GM18867 (cell line): ENCODE results near the gene RFTN1.
"Not testable (repeated sequence)": the region's sequence is repeated elsewhere in the genome, so short reads cannot be mapped to it uniquely, and the experiment has no call there.

Source experiments
- ATAC-seq: cut with Tn5 transposase; IDR thresholded peaks from one replicate; pipeline ENCODE4 v1.9.1; 2021; ENCODE audit warnings: mild to moderate bottlenecking, moderate library complexity; ENCODE audit not compliant: unreplicated experiment

The RFTN1 gene

DNA sequence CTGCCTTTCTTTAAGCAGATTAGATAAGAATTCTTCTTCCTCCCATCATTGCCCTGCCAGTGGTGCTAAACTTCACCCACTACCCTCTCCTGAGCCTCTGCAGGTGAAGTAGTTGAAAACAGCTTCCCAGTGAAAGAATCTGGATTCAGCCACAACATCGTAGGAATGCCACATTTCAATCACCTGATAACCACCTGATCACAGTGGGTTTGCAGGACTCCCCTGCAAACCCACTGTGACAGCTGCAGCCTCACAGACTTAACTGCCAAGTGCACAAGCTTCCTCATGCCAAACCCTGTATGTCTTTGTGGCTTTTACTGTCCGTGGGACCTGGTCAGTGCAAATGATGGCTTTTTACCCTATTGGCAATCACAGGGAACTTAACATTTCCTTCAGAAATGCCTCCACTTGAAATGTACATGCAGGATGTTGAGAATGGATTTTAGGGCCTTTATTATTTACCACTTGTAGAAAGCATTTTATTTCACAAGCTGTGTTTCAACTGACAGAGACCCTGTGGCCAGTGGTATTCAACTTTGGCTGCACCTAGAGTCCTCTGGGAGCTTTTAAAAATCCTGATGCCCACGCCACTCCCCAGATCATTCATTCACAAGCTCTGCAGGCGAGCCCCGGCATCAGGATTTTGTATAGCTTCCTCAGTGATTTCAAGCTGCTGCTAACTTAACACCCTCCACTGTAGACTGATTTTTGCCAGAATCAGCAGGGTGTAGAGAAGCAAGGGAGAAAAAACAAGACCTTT lies 199.4 kb downstream of the RFTN1 start:
- no peak for ATAC-seq

DNA sequence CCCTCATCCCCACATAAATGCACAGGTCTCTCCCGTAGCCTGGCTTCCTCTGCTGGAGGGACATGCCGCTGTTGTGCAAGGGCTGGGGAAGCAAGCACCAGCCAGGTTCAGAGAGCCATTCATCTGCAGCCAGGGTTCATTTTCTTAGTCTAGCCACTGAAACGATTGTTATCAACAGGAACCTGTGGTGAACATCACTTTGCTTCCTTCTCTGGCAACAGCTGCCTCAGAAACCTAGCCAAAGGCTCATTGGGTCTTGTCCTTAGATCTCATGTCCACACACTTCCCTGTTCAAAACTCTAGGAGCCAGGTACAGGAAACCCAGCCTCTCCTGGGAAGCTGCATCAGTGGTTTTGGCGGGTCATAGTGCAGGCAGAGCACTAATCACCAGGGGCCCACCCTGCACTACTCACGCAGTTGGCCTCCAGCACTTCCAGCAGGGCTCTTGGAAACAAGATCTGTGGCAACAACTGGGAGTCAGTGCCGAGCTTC lies 201.5 kb downstream of the RFTN1 start:
- peak; percentile 43 for ATAC-seq

DNA sequence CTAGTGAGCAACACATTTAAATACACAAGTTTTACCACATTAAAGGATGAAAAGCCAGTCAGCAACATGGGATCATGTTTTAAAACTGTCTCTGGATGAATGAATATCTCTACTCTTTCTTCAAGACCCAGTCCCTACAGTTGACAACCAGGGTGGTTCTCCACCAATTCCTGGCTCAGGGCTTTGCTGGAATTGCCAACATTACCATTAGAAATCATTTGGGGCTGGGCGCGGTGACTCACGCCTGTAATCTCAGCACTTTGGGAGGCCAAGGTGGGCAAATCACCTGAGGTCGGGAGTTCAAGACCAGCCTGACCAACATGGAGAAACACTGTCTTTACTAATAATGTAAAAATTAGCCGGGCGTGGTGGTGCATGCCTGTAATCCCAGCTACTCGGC lies 203.0 kb downstream of the RFTN1 start:
- not testable (repeated sequence) for ATAC-seq

DNA sequence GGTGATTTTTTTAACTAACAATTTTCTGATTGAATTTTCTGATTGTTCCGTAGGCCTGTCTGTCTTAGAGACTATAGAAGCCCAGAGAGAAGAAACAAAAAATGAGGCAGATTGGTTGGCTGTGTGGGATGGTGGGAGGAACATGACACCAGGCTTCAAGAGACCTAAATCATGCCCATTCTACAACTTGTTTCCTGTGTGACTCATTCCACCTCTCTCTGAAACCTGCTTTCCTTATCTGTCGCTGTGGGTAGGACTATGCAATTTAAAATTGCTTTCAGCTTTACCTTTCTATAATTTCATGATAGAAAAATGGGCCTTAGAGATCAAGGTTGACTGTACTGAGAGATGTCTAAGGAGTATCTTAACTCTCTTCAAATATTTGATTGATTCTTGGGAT lies 203.9 kb downstream of the RFTN1 start:
- peak; percentile 92 for ATAC-seq

DNA sequence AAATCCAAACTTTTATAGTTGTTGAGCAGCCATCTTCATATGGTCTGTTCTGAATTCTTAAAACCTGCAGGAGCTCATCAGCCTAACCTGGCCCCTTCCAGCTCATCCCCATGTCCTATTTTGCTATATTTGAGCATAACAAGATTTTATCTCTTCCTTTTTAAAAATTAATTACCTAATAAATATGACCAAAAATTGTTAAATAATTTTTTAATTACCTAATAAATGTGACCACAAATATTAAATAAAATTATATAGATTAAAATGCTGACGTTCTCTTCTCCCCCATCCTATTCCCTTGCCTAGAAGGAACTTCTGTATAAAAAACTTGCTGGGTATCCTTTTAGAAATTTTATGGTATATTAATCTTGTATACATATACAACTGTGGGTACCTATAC lies 204.8 kb downstream of the RFTN1 start:
- ATAC-seq, result no peak

DNA sequence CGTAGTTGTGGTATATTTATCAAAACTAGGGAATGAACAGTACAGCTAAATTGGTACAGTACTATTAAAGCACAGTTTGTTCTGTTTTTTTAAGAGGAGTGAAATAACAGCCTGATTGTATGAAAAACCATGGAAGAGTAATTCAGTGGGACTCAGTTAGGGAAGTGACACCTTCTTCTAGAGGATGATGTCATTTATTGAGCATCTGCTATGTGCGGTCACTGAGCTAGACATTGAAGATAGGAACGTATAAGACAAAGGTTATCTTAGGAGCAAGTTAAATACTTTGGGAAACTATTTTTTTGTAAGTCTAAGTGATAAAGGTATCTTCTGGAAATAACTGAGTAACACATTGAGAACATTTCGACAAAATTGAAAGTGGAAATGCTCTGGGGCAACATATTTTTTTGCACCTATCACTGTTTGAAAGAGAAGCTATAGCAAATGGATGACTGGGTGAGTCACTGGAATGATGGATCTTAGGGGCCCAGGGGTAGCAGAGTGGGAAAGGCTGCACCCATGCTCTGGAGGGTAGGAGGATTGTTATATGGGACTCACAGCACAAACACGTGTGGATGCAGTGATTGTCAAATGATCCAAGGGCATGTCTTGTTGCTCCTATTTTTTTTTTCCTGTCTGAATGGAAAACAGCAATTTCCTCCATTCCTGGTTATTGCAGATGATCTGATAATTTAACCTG lies 205.5 kb downstream of the RFTN1 start:
- ATAC-seq, result no peak

DNA sequence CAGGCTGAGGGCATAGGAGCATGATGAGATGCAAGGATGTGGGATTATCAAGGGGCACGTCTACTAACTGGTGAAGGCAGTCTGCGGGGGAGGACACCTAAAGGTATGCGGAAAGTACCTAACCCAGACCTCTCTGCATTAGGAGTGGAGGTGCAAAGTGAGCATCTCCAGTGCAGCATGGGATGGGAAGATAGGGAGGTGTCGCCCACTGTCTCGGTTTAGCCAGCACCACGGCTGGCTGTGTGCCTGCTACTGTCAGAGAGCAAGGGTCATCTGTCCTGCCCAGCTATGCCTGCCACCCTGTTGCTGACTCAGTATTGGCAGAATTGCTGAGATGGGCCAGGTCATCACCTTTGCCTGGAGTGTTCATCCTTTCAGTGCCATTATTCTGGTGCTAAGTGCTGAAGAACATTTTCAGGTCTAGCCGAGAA lies 208.4 kb downstream of the RFTN1 start:
- no peak for ATAC-seq

DNA sequence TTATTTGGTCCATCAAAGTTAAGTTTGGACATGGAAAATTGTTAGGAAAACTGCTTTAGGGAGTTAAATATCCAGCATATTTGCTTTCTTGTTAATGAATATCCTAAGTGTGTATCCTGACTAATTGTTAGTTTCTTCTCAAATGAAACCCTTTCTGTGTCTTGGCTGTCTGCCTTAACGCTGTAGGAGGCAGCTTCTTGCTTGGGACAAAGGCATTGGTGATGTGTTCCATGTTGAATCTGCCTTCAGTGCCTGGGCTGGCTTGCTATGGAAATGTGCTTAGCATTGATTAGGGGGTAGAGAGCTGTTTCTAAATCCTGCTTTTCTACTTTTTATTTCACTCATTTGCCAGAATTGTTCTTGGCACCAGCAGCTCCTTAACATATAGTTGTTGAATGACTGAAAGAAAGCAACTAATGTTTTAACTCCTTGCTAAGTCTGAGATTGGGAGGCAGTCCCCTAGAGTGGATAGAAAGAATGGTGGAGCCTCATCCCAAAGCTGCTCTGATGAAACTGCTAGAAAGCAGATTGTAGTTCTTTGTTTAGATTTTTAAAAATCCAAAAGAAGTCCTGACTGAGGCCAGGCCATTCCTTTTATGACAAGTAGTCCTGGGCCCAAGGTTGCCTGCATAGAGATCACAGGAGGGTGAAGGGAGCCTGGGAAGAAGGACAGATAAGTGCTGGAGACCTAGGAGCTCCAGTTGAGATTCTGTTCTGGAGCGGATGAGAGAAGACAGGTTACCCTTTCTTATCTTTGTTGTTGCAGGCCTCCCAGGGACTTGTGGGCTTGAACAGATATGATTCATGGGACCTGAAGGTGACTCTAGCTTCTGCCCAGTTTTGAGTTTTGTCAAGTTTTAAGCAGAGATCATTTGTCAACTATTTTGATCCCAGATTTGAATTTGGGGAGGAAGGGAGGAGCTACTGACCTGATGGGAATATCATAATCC lies 209.2 kb downstream of the RFTN1 start:
- no peak for ATAC-seq

DNA sequence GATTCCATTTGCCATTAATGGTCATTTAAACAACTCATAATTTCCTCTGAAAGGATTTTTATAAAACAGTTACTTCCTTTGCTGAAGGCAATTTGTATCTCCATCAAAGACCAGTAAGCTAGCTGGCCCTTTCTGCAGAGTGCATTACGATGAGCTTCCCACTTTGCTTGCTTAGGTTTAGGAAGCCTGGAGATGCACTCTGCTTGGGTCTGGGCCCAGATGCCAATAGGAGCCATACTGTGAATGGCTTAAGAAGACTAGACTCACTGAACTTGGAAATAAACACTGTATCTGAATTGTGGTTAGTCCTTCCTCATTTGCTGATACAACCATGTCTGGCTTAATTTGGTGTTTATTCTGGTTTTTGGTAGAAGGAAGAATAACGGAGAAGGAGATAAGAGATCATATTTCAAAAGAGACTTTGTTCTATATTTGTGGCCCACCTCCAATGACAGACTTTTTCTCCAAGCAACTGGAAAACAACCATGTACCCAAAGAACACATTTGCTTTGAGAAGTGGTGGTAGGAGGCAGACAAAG lies 210.4 kb downstream of the RFTN1 start:
- no peak for ATAC-seq

DNA sequence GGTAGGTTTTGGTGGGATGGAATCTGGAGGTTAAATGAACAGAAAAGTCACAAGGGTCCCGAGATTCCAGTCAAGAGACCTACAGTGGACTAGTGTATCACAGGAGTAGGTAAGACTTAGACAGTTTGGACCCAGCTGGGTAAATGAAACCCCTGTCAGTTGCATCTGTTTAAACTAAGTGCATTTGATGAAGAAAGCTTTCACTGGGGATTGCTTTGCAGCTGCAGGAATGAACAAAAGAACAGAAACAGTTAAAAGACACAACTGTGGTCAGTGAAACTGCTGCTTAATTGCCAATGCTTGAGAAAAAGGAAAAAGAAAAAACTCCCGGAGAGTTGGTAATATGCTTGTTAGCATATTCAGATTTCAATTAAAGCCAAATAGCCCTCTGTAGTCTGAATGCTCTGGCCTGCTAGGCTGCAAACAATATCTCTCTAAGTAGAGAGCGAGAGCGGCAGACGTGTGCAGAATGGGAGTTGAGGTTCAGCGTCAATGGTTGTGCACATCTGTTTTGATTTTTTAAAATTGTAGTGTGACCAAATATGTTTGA lies 211.3 kb downstream of the RFTN1 start:
- ATAC-seq, result no peak

DNA sequence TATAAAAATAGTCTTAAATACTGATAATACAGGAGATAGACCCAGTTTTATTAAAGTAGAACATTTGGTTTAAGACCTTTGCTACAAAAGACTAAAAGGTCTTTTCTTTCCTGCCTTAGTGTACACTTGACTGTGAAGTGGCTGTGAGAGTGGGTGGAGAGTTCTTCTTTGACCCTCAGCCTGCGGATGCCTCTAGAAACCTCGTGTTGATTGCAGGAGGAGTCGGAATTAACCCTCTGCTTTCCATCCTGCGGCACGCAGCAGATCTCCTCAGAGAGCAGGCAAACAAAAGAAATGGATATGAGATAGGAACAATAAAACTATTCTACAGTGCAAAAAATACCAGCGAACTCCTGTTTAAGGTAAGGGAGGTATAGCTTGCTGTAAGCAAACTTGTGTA lies 212.0 kb downstream of the RFTN1 start:
- ATAC-seq, result no peak

DNA sequence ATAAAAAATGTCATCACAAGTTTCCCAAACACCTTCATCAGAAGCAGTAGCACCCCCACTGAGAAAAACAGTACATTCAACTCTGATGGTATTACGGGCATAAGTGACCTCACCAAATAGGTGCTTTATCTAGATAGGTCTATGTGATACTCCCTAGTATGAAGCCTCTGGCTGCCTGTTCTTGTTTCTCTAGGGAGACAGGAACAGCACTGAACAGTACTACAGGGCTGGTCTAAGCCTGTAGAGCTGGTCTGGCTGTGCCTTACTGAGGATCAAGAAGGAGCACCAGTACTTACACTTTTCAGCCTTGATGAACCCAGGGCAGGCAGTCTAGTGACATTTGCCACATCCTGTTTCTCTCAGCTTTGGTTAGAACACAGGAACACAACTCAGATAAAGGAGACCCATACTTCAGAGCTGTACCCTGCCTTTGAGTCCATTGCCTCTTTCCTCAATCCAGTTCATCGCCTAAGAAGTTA lies 212.6 kb downstream of the RFTN1 start:
- peak; percentile 70 for ATAC-seq

DNA sequence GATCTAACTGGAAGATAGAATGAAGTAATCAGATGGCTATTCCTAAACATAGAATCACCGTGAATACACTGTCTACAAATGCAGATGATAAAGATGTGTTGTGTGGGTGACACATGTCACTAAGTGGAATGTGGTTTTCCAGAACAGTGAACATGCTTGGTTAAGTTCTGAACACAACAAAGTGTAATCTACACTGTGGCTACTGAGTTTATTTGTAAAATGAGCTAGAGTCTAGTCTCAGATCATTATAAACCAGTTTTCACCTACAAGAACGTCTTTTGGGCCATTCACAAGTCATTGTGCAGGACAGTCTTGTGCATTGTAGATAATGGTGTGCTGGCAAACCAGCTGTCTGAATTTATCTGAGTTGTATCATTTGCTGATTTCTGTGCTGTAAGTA lies 213.2 kb downstream of the RFTN1 start:
- peak; percentile 52 for ATAC-seq

DNA sequence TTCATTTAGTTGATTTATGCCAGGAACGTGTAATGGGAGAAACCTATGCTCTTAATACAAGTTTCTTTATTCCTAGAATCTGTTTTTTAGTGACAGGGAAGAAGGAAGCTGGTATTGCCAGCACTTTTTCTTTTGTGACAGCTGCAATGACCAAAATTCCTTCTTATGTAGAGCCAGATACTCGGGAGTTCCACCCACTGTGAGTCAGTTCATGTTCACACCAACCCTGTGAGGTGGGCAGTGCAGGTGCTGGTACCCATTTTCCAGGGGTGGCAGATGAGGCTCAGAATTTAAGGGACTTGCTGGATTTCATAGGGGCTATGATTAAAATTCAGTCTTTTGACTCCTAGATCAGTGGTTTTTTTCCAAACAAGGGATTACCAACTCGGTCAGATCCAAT lies 213.8 kb downstream of the RFTN1 start:
- ATAC-seq, result no peak

DNA sequence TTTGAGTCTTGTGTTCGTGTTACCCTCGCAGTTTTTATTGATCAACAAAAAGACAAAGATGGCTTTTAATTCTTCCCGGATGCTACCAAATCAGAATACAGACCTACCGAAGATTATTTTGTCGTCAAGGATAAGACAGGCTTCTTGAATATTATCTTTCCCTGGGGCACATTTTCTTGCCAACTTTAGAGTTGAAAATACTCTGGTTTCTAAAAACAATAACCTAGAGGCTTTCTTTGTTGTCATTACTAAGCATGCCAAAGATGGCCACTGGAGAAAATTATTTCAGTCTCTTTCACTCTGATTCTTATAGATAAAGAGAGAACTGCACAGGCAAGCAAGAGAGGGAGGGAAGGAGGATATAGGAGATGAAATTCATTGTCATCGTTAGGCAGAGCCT lies 214.6 kb downstream of the RFTN1 start:
- ATAC-seq, result no peak

DNA sequence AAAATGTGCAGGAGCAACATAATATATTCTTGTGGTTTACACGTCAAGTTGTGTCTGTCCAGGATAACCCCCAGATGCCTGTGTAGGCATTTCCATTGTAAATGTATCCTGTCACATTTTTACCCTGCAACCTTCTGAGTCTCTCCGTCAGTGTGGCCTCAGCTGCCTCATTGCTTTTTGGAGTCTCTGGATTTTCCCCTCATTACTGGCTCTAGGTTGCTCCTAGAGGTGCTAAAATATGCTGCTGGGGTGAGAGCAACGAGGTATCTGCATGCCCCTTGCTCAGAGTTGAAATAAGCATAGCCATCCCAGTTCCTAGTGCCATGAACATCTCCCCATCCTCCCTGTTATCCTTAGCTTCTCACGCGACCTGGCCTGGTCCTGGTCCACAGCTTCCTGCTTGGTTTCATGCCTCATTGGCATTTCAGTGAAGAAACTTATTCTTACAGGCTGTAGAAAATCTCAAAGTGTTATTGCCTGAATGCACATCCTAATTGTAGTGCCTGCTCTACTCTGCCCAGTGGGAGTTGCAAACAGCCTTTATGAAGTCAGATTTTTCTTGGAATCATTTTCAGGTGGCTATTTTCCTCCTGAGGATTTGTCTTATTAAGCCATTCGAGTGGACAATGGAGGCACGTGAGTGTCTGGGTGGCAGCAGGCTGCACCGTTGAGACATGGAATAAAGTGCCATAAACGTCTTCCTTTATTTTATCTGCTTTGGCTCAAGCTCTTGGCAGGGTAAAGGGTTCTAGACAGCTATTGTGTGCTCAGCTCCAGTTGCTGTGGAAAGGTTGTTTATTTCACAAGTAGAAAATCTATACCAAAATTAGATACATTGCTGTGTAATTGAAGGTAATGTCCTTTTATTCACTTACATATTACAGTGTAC lies 215.3 kb downstream of the RFTN1 start:
- no peak for ATAC-seq

DNA sequence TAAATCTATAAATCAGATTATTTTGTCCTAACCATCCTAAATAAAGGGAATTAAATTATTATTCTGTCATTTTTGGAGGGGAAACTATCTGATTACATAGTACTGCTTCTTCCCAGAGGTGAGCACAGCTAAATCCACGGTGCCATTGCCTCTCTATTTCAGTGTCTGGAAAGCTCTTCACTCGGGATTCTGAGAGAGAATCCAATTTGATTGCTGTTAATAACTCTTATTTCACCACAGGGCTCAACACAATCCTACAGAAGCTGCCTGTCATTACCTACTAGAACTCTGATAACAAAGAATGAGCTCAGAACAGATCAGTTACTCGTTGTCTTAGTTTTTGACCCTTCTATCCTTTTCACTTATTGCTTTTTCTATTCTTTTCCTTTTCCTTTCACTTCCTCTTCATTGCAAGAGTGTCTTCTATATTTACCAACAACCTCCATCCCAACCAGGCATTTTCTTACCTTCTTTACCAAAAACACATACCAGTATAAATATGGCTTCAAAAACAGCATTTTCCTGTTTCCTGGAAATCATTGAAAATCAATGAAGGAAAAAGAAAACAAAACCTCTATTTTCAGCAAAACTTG lies 218.1 kb downstream of the RFTN1 start:
- ATAC-seq, result no peak

DNA sequence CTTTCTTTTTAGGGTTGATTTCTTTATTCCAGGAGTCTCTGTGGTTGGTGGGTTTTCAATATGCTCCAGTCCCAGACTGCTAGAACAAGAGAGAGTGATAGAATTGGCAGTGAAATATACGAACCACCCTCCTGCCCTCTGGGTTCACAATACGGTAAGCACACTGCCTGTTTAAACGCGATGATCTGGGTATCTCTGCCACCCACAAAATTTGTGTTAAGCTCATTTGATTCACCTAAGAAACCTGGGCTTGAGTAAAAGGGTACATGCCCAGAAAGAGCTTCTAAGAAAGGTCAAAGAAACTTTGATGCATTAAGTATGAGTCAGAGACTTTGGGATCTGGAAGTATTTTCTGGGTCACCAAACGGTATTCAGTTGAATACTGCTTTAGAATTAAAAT lies 218.7 kb downstream of the RFTN1 start:
- ATAC-seq, result no peak

DNA sequence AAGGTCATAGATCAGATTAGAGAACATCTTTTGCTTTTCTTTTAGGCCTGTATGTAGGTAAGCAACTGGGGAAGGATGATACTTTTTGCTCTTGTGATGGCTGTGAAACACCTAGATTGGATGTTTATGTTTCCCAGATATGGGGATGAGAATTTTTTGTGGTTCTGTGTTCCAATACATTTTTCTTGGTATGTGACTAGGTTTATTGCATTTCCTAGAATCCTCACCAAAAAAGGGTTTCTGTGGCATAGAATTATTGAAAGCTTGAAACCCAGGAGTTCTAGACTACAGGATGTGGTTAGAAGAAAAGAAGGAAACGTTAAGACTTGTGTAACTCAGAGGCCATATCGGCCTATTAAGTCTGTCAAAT lies 222.7 kb downstream of the RFTN1 start:
- no peak for ATAC-seq
